MM.1S (cell line): Measurements from ENCODE around the gene SLAMF8.

ENCODE experiments used
- DNase-seq: peaks from one replicate; pipeline ENCODE4 v3.0.0-alpha.2; 2015
- H2AFZ ChIP-seq: fragments of 300-600 bp; sonication (generic); 2 replicates; pipeline ENCODE4 v1.6.0; 2016; ENCODE audit warnings: antibody characterized with exemption, low read length
- H3F3A ChIP-seq: fragments of 300-600 bp; sonication (generic); 2 replicates; pipeline ENCODE4 v1.6.1; 2016; ENCODE audit warnings: mild to moderate bottlenecking, antibody characterized with exemption, low read length, moderate library complexity, mixed read lengths; ENCODE audit not compliant: insufficient read depth
- H3K27ac ChIP-seq: fragments of 300-600 bp; sonication (generic); 2 replicates; pipeline ENCODE4 v1.5.1; 2016; ENCODE audit warnings: mild to moderate bottlenecking, low read length
- H3K27me3 ChIP-seq: fragments of 300-600 bp; sonication (generic); replicated peaks from 2 replicates; pipeline ENCODE4 v1.6.0; 2016; ENCODE audit warnings: low read length; ENCODE audit not compliant: insufficient read depth
- H3K36me3 ChIP-seq: fragments of 300-600 bp; sonication (generic); replicated peaks from 2 replicates; pipeline ENCODE4 v1.6.1; 2016; ENCODE audit warnings: mild to moderate bottlenecking, low read length, mixed read lengths; ENCODE audit not compliant: insufficient read depth
- H3K4me1 ChIP-seq: fragments of 300-600 bp; sonication (generic); 2 replicates; pipeline ENCODE4 v1.6.1; 2016; ENCODE audit warnings: low read length, mixed read lengths
- H3K4me2 ChIP-seq: fragments of 300-600 bp; sonication (generic); 2 replicates; pipeline ENCODE4 v1.6.0; 2016; ENCODE audit warnings: low read depth, low read length
- H3K4me3 ChIP-seq: fragments of 300-600 bp; sonication (generic); 2 replicates; pipeline ENCODE4 v1.5.1; 2016; ENCODE audit warnings: low read length, mixed read lengths
- H3K79me2 ChIP-seq: fragments of 300-600 bp; sonication (generic); 2 replicates; pipeline ENCODE4 v1.6.1; 2016; ENCODE audit warnings: mixed run types, low read length, mixed read lengths
- H3K9ac ChIP-seq: fragments of 300-600 bp; sonication (generic); 2 replicates; pipeline ENCODE4 v1.6.1; 2016; ENCODE audit warnings: low read length, mixed read lengths
- H3K9me2 ChIP-seq: fragments of 300-600 bp; sonication (generic); replicated peaks from 2 replicates; pipeline ENCODE4 v1.6.1; 2016; ENCODE audit warnings: mild to moderate bottlenecking, low read length, mixed read lengths; ENCODE audit not compliant: insufficient read depth
- H3K9me3 ChIP-seq: fragments of 300-600 bp; sonication (generic); replicated peaks from 2 replicates; pipeline ENCODE4 v1.6.1; 2016; ENCODE audit warnings: mild to moderate bottlenecking, low read length, mixed read lengths; ENCODE audit not compliant: insufficient read depth
- H4K20me1 ChIP-seq: fragments of 300-600 bp; sonication (generic); 2 replicates; pipeline ENCODE4 v1.6.1; 2016; ENCODE audit warnings: mild to moderate bottlenecking, low read length, moderate library complexity, mixed read lengths; ENCODE audit not compliant: insufficient read depth
- EZH2 ChIP-seq: fragments of 300-600 bp; sonication (generic); optimal IDR thresholded peaks from 2 replicates; pipeline ENCODE3; 2017; ENCODE audit warnings: low read depth, mild to moderate bottlenecking, antibody characterized with exemption, low read length, mixed read lengths
- EZH2phosphoT487 ChIP-seq: fragments of 300-600 bp; sonication (generic); IDR thresholded peaks from 2 replicates; pipeline ENCODE4 v1.6.1; 2018; ENCODE audit warnings: antibody characterized with exemption, low read length
- TF ChIP-seq, protein P1 (sequence below): fragments of 300-600 bp; sonication (generic); IDR thresholded peaks from 2 replicates; pipeline ENCODE4 v1.5.1; 2016; ENCODE audit warnings: antibody characterized with exemption, low read length, mixed read lengths

SLAMF8 gene

DNA sequence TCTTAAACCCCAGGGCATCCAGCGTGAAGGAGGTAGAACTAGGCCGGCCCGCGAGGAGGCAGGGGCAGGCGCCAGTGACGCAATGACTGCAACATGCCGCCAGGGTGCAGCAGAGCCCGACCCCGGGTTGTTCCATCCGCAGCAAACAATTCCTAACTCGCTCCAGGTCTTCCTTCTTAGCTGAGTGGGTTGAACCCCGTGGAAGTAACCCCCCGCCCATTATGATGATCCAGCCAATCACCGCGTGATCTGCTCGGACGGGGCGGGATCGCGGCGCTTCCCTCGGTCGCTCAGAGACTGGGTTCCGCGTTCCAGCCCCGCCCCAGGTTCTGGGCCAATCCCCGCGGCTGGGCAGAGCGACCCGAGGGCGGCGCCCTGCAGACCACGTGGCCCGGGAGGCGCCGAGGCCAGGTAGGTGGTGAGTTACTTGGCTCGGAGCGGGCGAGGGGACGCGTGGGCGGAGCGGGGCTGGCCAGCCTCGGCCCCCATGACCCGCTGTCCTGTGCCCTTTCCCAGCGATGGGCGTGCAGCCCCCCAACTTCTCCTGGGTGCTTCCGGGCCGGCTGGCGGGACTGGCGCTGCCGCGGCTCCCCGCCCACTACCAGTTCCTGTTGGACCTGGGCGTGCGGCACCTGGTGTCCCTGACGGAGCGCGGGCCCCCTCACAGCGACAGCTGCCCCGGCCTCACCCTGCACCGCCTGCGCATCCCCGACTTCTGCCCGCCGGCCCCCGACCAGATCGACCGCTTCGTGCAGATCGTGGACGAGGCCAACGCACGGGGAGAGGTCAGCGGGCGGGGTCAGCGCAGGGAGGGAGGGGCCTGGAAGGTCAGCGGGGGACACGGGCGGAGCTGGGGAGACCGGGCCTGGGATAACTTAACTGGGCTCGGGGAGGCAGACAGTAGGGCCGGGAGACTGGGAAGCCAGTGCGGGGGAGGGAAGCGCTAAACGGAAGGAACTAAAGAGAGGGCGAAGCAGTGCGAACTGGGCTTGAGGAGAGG, 45.8 kb upstream of the SLAMF8 start, which contains the start of gene DUSP23:
Gene DUSP23, plus strand, starts transcription at position 380 of the 1,000 bp plus-strand sequence. Its CDS starts 139 bp downstream, at position 519.
- Histone ChIP-seq H3K27me3 (no peaks in the 10 kb centered on the region), H4K20me1 (no peaks in the 10 kb centered on the region), H3K9me3 (no peaks in the 10 kb centered on the region), H3K9me2 (no peaks in the 10 kb centered on the region), H3K4me2 (peak within 1 kb of the TSS; percentile 90), H3K36me3 (no peaks in the 10 kb centered on the region), H3K27ac (no peak within 1 kb of the TSS), H3K79me2 (0 out of 2 replicates have a peak, but pooled peaks cover 8% of the 10 kb centered on the region), H3F3A (no peaks in the 10 kb centered on the region), H2AFZ (peak within 1 kb of the TSS; percentile 99), H3K4me1 (peaks cover 10% of the 10 kb centered on the region; the same call in 1 of the 2 replicates), H3K4me3 (peak within 1 kb of the TSS; percentile 86), H3K9ac (peak within 1 kb of the TSS; percentile 67)
- TF ChIP-seq EZH2phosphoT487: no peak
- TF ChIP-seq, protein P1, sequence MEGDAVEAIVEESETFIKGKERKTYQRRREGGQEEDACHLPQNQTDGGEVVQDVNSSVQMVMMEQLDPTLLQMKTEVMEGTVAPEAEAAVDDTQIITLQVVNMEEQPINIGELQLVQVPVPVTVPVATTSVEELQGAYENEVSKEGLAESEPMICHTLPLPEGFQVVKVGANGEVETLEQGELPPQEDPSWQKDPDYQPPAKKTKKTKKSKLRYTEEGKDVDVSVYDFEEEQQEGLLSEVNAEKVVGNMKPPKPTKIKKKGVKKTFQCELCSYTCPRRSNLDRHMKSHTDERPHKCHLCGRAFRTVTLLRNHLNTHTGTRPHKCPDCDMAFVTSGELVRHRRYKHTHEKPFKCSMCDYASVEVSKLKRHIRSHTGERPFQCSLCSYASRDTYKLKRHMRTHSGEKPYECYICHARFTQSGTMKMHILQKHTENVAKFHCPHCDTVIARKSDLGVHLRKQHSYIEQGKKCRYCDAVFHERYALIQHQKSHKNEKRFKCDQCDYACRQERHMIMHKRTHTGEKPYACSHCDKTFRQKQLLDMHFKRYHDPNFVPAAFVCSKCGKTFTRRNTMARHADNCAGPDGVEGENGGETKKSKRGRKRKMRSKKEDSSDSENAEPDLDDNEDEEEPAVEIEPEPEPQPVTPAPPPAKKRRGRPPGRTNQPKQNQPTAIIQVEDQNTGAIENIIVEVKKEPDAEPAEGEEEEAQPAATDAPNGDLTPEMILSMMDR: peak; percentile 98
- peak; percentile 100 for DNase-seq

DNA sequence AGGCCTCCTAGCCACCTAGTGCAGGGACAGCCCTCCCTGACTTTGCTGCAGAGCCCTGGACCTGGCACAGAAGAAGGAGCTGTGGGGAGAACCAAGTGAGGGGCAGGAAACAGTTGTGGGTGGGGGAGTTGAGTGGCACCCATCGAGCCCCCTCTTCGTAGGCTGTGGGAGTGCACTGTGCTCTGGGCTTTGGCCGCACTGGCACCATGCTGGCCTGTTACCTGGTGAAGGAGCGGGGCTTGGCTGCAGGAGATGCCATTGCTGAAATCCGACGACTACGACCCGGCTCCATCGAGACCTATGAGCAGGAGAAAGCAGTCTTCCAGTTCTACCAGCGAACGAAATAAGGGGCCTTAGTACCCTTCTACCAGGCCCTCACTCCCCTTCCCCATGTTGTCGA, 44.7 kb upstream of the SLAMF8 start:
- Histone ChIP-seq H3K4me1 (peaks cover 10% of the 10 kb centered on the region; the same call in 1 of the 2 replicates), H2AFZ (no peak overlapping the region), H3K79me2 (0 out of 2 replicates have a peak, but pooled peaks cover 8% of the 10 kb centered on the region), H3K36me3 (no peaks in the 10 kb centered on the region), H3K27me3 (no peaks in the 10 kb centered on the region), H3F3A (no peaks in the 10 kb centered on the region), H3K4me2 (peak overlapping the region; percentile 90), H4K20me1 (no peaks in the 10 kb centered on the region), H3K9me3 (no peaks in the 10 kb centered on the region), H3K27ac (no peak overlapping the region), H3K9ac (no peak overlapping the region), H3K4me3 (no peak overlapping the region), H3K9me2 (no peaks in the 10 kb centered on the region)
- TF ChIP-seq, protein P1: no peak
- TF ChIP-seq EZH2: no peak
- no peak for TF ChIP-seq EZH2phosphoT487
- DNase-seq: no peak

DNA sequence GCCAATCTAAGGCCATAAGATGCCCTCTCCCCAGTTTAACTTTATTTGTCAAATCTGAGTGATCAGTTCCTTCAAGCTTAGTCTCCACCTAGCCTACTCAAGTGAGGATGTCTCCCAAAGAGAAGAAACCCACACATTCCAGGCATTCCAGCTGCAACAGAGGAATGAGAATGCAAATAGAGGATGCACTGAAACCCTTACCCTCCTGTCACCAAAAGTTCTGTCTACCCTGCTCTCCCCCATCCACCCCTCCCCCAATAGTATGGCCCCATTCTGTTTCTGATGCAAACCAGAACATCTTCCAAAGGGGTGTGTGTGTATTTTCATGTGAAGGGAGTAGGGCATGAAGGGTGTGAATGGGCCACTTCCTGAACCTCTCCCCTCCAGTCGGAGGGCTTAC, 42.9 kb upstream of the SLAMF8 start:
- Histone ChIP-seq H3K27me3 (no peaks in the 10 kb centered on the region), H3K4me2 (no peak overlapping the region), H3K27ac (no peak overlapping the region), H3K79me2 (0 out of 2 replicates have a peak, but pooled peaks cover 8% of the 10 kb centered on the region), H2AFZ (no peak overlapping the region), H3K9ac (no peak overlapping the region), H3K4me1 (peaks cover 10% of the 10 kb centered on the region; the same call in 1 of the 2 replicates), H3K4me3 (no peak overlapping the region), H4K20me1 (no peaks in the 10 kb centered on the region), H3K9me2 (no peaks in the 10 kb centered on the region), H3K9me3 (no peaks in the 10 kb centered on the region), H3F3A (no peaks in the 10 kb centered on the region), H3K36me3 (no peaks in the 10 kb centered on the region)
- TF ChIP-seq, protein P1: no peak
- TF ChIP-seq EZH2 (no peak), EZH2phosphoT487 (no peak)
- no peak for DNase-seq
